Measurements from ENCODE around the gene CYP4F11.
"Not testable (repeated sequence)": the region's sequence is repeated elsewhere in the genome, so short reads cannot be mapped to it uniquely, and the experiment has no call there.

The CYP4F11 gene

GRCh38 chr19:15874821-15875474 lies 59.4 kb downstream of the CYP4F11 start:
- DNase-seq (ENCODE audit: low read depth): no peak

GRCh38 chr19:15873771-15874170 lies 60.6 kb downstream of the CYP4F11 start:
- DNase-seq (ENCODE audit: low read depth): not testable (repeated sequence)

GRCh38 chr19:15871570-15871969 lies 62.8 kb downstream of the CYP4F11 start:
- peak; percentile 23 for DNase-seq (ENCODE audit: low read depth)

GRCh38 chr19:15869873-15870272 lies 64.5 kb downstream of the CYP4F11 start:
- DNase-seq (ENCODE audit: low read depth): no peak

- DNase-seq (ENCODE audit: low read depth): no peak
These were observed 65.2 kb downstream of the CYP4F11 start for GRCh38 chr19:15869109-15869555.

- DNase-seq (ENCODE audit: low read depth): no peak
These were observed 67.7 kb downstream of the CYP4F11 start for GRCh38 chr19:15866636-15867035.

GRCh38 chr19:15864824-15865223 lies 69.5 kb downstream of the CYP4F11 start:
- DNase-seq (ENCODE audit: low read depth): no peak

GRCh38 chr19:15863272-15863671 lies 71.1 kb downstream of the CYP4F11 start:
- no peak for DNase-seq (ENCODE audit: low read depth)

- DNase-seq (ENCODE audit: low read depth): no peak
These were observed 71.9 kb downstream of the CYP4F11 start for GRCh38 chr19:15862444-15862843.

Data from stimulated activated CD8-positive, alpha-beta memory T cell treated with anti-CD3 and anti-CD28 coated beads, Interleukin-4, amount 100 ng/mL, for 24 hours (primary cell).